Measurements from ENCODE around the gene CMYA5.

The CMYA5 gene

GRCh38 chr5:79689541-79690466 lies at the start of gene CMYA5:
Gene CMYA5, plus strand, starts transcription at chr5:79689836. Its CDS starts 72 bp downstream, at chr5:79689908.
- Histone ChIP-seq H3K79me2 (ENCODE audit: low read length) (no peaks in the 10 kb centered on the region), H3K4me3 (ENCODE audit: low read length) (no peak within 1 kb of the TSS), H3K4me1 (ENCODE audit: low read length) (no peaks in the 10 kb centered on the region), H3K27me3 (ENCODE audit: low read depth, low read length) (no peaks in the 10 kb centered on the region), H2AFZ (ENCODE audit: low read depth, low read length) (no peak within 1 kb of the TSS), H3K9me3 (ENCODE audit: insufficient read depth, low read length) (no peaks in the 10 kb centered on the region), H3K36me3 (replicated peaks; ENCODE audit: low read depth, low read length) (peaks cover 14% of the 10 kb centered on the region), H3K4me2 (ENCODE audit: low read length) (no peak within 1 kb of the TSS), H3K27ac (ENCODE audit: low read length) (no peak within 1 kb of the TSS), H4K20me1 (ENCODE audit: insufficient read depth, low read length) (no peaks in the 10 kb centered on the region), H3K9ac (ENCODE audit: low read length) (no peak within 1 kb of the TSS)
- TF ChIP-seq CTCF (IDR thresholded peaks at IDR 0.05; ENCODE audit: low read depth, low read length) (no peak), EZH2phosphoT487 (IDR thresholded peaks at IDR 0.05; ENCODE audit: low read depth) (no peak)

GRCh38 chr5:79640571-79641055 lies 49.0 kb upstream of the CMYA5 start:
- H3K79me2 ChIP-seq (ENCODE audit: low read length): peaks cover 5% of the 10 kb centered on the region
- H3K27ac ChIP-seq (ENCODE audit: low read length): no peak overlapping the region
- no peak overlapping the region for H3K4me3 ChIP-seq (ENCODE audit: low read length)
- no peak overlapping the region for H3K4me2 ChIP-seq (ENCODE audit: low read length)
- H4K20me1 ChIP-seq (ENCODE audit: insufficient read depth, low read length): 0 out of 2 replicates have a peak, but pooled peaks cover 3% of the 10 kb centered on the region
- H3K36me3 ChIP-seq (replicated peaks; ENCODE audit: low read depth, low read length): peaks cover 15% of the 10 kb centered on the region
- no peaks in the 10 kb centered on the region for H3K4me1 ChIP-seq (ENCODE audit: low read length)
- no peaks in the 10 kb centered on the region for H3K9me3 ChIP-seq (ENCODE audit: insufficient read depth, low read length)
- no peak overlapping the region for H3K9ac ChIP-seq (ENCODE audit: low read length)
- H2AFZ ChIP-seq (ENCODE audit: low read depth, low read length): no peak overlapping the region
- H3K27me3 ChIP-seq (ENCODE audit: low read depth, low read length): no peaks in the 10 kb centered on the region
- TF ChIP-seq EZH2phosphoT487 (IDR thresholded peaks at IDR 0.05; ENCODE audit: low read depth): no peak
- no peak for TF ChIP-seq CTCF (IDR thresholded peaks at IDR 0.05; ENCODE audit: low read depth, low read length)

GRCh38 chr5:79641414-79641813 lies 48.2 kb upstream of the CMYA5 start:
- Histone ChIP-seq H3K4me2 (ENCODE audit: low read length) (no peak overlapping the region), H3K9me3 (ENCODE audit: insufficient read depth, low read length) (no peaks in the 10 kb centered on the region), H3K4me3 (ENCODE audit: low read length) (no peak overlapping the region), H3K4me1 (ENCODE audit: low read length) (no peaks in the 10 kb centered on the region), H3K27me3 (ENCODE audit: low read depth, low read length) (no peaks in the 10 kb centered on the region), H3K9ac (ENCODE audit: low read length) (no peak overlapping the region), H4K20me1 (ENCODE audit: insufficient read depth, low read length) (0 out of 2 replicates have a peak, but pooled peaks cover 3% of the 10 kb centered on the region), H3K27ac (ENCODE audit: low read length) (no peak overlapping the region), H3K79me2 (ENCODE audit: low read length) (peaks cover 5% of the 10 kb centered on the region), H3K36me3 (replicated peaks; ENCODE audit: low read depth, low read length) (peaks cover 19% of the 10 kb centered on the region), H2AFZ (ENCODE audit: low read depth, low read length) (no peak overlapping the region)
- TF ChIP-seq EZH2phosphoT487 (IDR thresholded peaks at IDR 0.05; ENCODE audit: low read depth): no peak
- no peak for TF ChIP-seq CTCF (IDR thresholded peaks at IDR 0.05; ENCODE audit: low read depth, low read length)

- no peaks in the 10 kb centered on the region for H3K27me3 ChIP-seq (ENCODE audit: low read depth, low read length)
- no peaks in the 10 kb centered on the region for H3K9me3 ChIP-seq (ENCODE audit: insufficient read depth, low read length)
- no peak overlapping the region for H3K4me3 ChIP-seq (ENCODE audit: low read length)
- H3K27ac ChIP-seq (ENCODE audit: low read length): no peak overlapping the region
- H3K4me1 ChIP-seq (ENCODE audit: low read length): no peaks in the 10 kb centered on the region
- H3K9ac ChIP-seq (ENCODE audit: low read length): no peak overlapping the region
- no peak overlapping the region for H2AFZ ChIP-seq (ENCODE audit: low read depth, low read length)
- H3K36me3 ChIP-seq (replicated peaks; ENCODE audit: low read depth, low read length): peaks cover 22% of the 10 kb centered on the region
- H3K4me2 ChIP-seq (ENCODE audit: low read length): no peak overlapping the region
- peaks cover 5% of the 10 kb centered on the region for H3K79me2 ChIP-seq (ENCODE audit: low read length)
- TF ChIP-seq CTCF (IDR thresholded peaks at IDR 0.05; ENCODE audit: low read depth, low read length) (no peak), EZH2phosphoT487 (IDR thresholded peaks at IDR 0.05; ENCODE audit: low read depth) (no peak)
- H4K20me1 ChIP-seq (ENCODE audit: insufficient read depth, low read length): 0 out of 2 replicates have a peak, but pooled peaks cover 3% of the 10 kb centered on the region
Observed at GRCh38 chr5:79642210-79642609, 47.4 kb upstream of the CMYA5 start.
